Measurements from ENCODE around the gene TOMM20. TPM values are rescaled to one million over a fixed set of nuclear protein-coding genes. Genes with fewer than 3 reads are reported as not detected.

The TOMM20 gene
- total and polyA plus RNA-seq, 2 of the 8 experiments (the other 6 are each of a cell fraction or from before 2014, with no cell fraction given): 71.4 to 168 TPM

- peak; percentile 82 for TF ChIP-seq TBP (IDR thresholded peaks at IDR 0.05; ENCODE audit: low read depth, low read length)
- no peak for TF ChIP-seq SRF (IDR thresholded peaks at IDR 0.05; ENCODE audit: low read depth, low read length)
- peak; percentile 34 to 96; a peak in 2 of 4 replicates for TF ChIP-seq SIN3A (conservative IDR thresholded peaks at IDR 0.05 in 1 of 2, IDR thresholded peaks at IDR 0.05 in 1 of 2; ENCODE audit: low read depth in 1 of 2, low read length in 2 of 2)
- no peak for TF ChIP-seq BACH1 (IDR thresholded peaks at IDR 0.05; ENCODE audit: low read length)
- peak; percentile 30; the same call in 1 of the 2 replicates for TF ChIP-seq GTF2F1 (IDR thresholded peaks at IDR 0.05; ENCODE audit: borderline replicate concordance, low read depth, low read length)
- no peak for TF ChIP-seq CBX5 (IDR thresholded peaks at IDR 0.05; ENCODE audit: low read depth, low read length)
- TF ChIP-seq CHD1 (IDR thresholded peaks at IDR 0.05; ENCODE audit: low read depth, low read length): no peak
- TF ChIP-seq USF2 (IDR thresholded peaks at IDR 0.05; ENCODE audit: low read length): no peak
- TF ChIP-seq ASH2L (IDR thresholded peaks at IDR 0.05; ENCODE audit: low read length): peak; percentile 97
- TF ChIP-seq SP4 (IDR thresholded peaks at IDR 0.05; ENCODE audit: low read length): 0 out of 2 replicates have a peak, but pooled peaks have one; percentile 73
- TF ChIP-seq E2F6 (IDR thresholded peaks at IDR 0.05): no peak
- no peak for TF ChIP-seq EZH2 (IDR thresholded peaks at IDR 0.05; ENCODE audit: low read depth, low read length, severe bottlenecking)
- peak; percentile 94 to 96 for TF ChIP-seq POLR2A (IDR thresholded peaks at IDR 0.05; ENCODE audit: control extremely low read depth in 1 of 2, low read depth in 2 of 2, low read length in 2 of 2)
- no peak for TF ChIP-seq TCF12 (IDR thresholded peaks at IDR 0.05; ENCODE audit: low read depth, low read length)
- peak; percentile 65 for TF ChIP-seq EGR1 (IDR thresholded peaks at IDR 0.05; ENCODE audit: borderline replicate concordance, low read depth, low read length)
- TF ChIP-seq ZNF274 (IDR thresholded peaks at IDR 0.05; ENCODE audit: borderline replicate concordance, extremely low read depth, low read length): no peak
- TF ChIP-seq YY1 (IDR thresholded peaks at IDR 0.05; ENCODE audit: low read depth, low read length): no peak
- TF ChIP-seq CHD2 (IDR thresholded peaks at IDR 0.05; ENCODE audit: low read length): no peak
- peak; percentile 87; the same call in 1 of the 2 replicates for TF ChIP-seq GABPA (IDR thresholded peaks at IDR 0.05; ENCODE audit: borderline replicate concordance, insufficient read depth, low read length)
- TF ChIP-seq BRCA1 (IDR thresholded peaks at IDR 0.05; ENCODE audit: low read depth, low read length): no peak
- TF ChIP-seq HDAC2 (IDR thresholded peaks at IDR 0.05; ENCODE audit: borderline replicate concordance in 1 of 2, low read depth in 2 of 2, low read length in 2 of 2): peak in 1 of 2 experiments; percentile 33; a peak in 1 of 4 replicates
- TF ChIP-seq MAX (IDR thresholded peaks at IDR 0.05): peak; percentile 36; the same call in 1 of the 2 replicates
- TF ChIP-seq MAFK (IDR thresholded peaks at IDR 0.05; ENCODE audit: low read depth, low read length): no peak
These were observed 32.5 kb upstream of the TOMM20 start, which contains the start of gene RBM34 (continued) for GRCh38 chr1:235160957-235161684.

Data from H1 (cell line).